Gastroesophageal sphincter (tissue), 4 donors: ENCODE results near the gene TMEM30A. TPM values are rescaled to one million over a fixed set of nuclear protein-coding genes. Genes with fewer than 3 reads are reported as not detected.

Experiments
- ATAC-seq: fragments of 150-250 bp; one replicate; pipeline ENCODE4 v1.9.1; 2016; ENCODE audit warnings: mild to moderate bottlenecking, moderate library complexity
- H3K27ac ChIP-seq, 4 donors: fragments of 200-600 bp; sonication (generic) in 3 of 4; 1 replicate in 3 of 4; 2 replicates in 1 of 4; pipeline ENCODE4 v1.5.1; 2016 to 2019
- H3K27me3 ChIP-seq: fragments of 200-600 bp; sonication (generic); one replicate; pipeline ENCODE4 v1.5.1; 2019
- H3K36me3 ChIP-seq, 2 donors: fragments of 200-600 bp; sonication (generic); one replicate each; pipeline ENCODE4 v1.5.1; 2019; ENCODE audit warnings: control low read depth in 1 of 2
- H3K4me1 ChIP-seq, 3 donors: fragments of 200-600 bp; sonication (generic); 1 replicate in 2 of 3; 2 replicates in 1 of 3; pipeline ENCODE4 v1.5.1; 2016 to 2019; ENCODE audit warnings: control low read depth in 2 of 3
- H3K4me3 ChIP-seq, 2 donors: fragments of 200-600 bp; sonication (generic); one replicate each; pipeline ENCODE4 v1.5.1; 2019; ENCODE audit warnings: mild to moderate bottlenecking in 1 of 2, moderate library complexity in 1 of 2
- H3K9me3 ChIP-seq, 3 donors: fragments of 200-600 bp; sonication (generic); one replicate each; pipeline ENCODE4 v1.5.1; 2017 to 2019; ENCODE audit warnings: control low read depth in 2 of 3
- EP300 ChIP-seq: sonication (generic); formaldehyde crosslinking; IDR thresholded peaks from one replicate; pipeline ENCODE4 v1.6.1; 2017; ENCODE audit warnings: antibody characterized with exemption, mild to moderate bottlenecking
- POLR2A ChIP-seq, 2 donors: fragments of 450-650 bp; IDR thresholded peaks; one replicate each; pipeline ENCODE4 v1.6.1; 2017; ENCODE audit warnings: antibody characterized with exemption in 2 of 2, mild to moderate bottlenecking in 2 of 2, moderate library complexity in 1 of 2
- POLR2AphosphoS5 ChIP-seq: sonication (generic); formaldehyde crosslinking; IDR thresholded peaks from one replicate; pipeline ENCODE4 v1.6.1; 2017; ENCODE audit warnings: antibody characterized with exemption
- WGBS, 2 donors: methylation state at CpG; one replicate each; pipeline ENCODE4 v1.1.5; 2018; ENCODE audit warnings: low coverage in 1 of 2; 5-methylcytosine and 5-hydroxymethylcytosine counted together
- total RNA-seq, 4 donors: library from RNA; depleted of rRNA; stranded (reverse); fragments of >200 nt; gene quantifications; one replicate each; pipeline ENCODE4 v1.1.0, GENCODE V29; 2016
- TF ChIP-seq, protein P1 (sequence below), 4 experiments: fragments of 200-600 bp in 2 of 4; fragments of 450-650 bp in 2 of 4; sonication (generic) in 1 of 4; IDR thresholded peaks; one replicate each; pipeline ENCODE4 v1.5.1; 2017 to 2019; ENCODE audit warnings: antibody characterized with exemption in 4 of 4, mild to moderate bottlenecking in 2 of 4, moderate library complexity in 2 of 4

Gene TMEM30A
- total RNA-seq, 4 donors from 2014 or later: 90.2 to 125 (median 97.5) TPM

DNA sequence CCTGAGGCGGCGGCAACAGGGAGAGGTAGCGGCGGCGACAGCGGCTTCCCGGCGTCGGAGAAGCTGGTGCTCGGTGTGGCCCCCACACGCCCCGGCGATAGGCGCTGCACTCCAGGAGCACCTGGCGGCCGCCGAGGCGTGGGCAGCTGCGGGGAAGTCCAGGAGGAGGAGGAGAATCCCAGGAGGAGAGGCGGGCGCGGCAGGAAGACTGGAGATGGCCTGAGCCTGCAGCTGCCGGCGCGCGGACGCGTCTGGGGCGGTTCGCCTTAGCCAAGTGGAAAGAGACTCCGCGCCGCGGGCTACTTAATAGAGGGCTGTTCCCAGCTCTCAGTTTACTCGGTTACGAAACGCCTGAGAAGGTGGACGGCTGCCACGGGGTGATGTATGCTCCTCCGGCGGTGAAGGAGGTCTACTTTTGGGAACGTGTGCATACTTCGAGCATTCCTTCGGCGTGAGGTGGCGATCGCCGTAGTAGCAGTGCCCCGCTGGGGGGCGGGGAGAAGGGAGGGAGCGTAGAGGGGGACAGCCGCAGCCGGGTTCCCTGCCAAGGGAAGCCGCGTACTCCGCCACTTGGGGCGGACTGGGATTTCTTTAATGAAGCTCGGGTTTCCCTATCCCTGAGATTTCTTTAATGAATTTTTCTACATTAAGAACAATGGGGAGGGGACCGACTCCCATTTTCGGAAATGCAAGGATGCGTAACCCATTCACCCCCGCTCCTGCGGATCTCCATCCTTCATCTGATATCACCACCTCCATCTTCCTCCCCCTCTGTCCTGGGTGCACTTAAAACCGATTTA lies 78.6 kb downstream of the TMEM30A start, which contains the start of gene COL12A1:
COL12A1 (minus strand) TSS at position 278 of the 800 bp plus-strand sequence. CDS start 3,261 bp downstream, outside the sequence.
- H3K36me3 ChIP-seq: no peaks in the 10 kb centered on the region
- H3K4me1 ChIP-seq: peaks cover 0 to 83% (median 8%) of the 10 kb centered on the region in 3 donors
- WGBS, 2 donors: 1% methylated on average over 11 to 14 of the region's 64 CpGs
- peak; percentile 85 for ATAC-seq
- peak within 1 kb of the TSS; percentile 79 to 96 (median 94) for H3K27ac ChIP-seq
- H3K9me3 ChIP-seq: no peaks in the 10 kb centered on the region
- peaks cover 16% of the 10 kb centered on the region for H3K27me3 ChIP-seq
- peak within 1 kb of the TSS; percentile 78 to 87 for H3K4me3 ChIP-seq
- TF ChIP-seq EP300: no peak
- TF ChIP-seq, protein P1, sequence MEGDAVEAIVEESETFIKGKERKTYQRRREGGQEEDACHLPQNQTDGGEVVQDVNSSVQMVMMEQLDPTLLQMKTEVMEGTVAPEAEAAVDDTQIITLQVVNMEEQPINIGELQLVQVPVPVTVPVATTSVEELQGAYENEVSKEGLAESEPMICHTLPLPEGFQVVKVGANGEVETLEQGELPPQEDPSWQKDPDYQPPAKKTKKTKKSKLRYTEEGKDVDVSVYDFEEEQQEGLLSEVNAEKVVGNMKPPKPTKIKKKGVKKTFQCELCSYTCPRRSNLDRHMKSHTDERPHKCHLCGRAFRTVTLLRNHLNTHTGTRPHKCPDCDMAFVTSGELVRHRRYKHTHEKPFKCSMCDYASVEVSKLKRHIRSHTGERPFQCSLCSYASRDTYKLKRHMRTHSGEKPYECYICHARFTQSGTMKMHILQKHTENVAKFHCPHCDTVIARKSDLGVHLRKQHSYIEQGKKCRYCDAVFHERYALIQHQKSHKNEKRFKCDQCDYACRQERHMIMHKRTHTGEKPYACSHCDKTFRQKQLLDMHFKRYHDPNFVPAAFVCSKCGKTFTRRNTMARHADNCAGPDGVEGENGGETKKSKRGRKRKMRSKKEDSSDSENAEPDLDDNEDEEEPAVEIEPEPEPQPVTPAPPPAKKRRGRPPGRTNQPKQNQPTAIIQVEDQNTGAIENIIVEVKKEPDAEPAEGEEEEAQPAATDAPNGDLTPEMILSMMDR (IDR thresholded peaks at IDR 0.05): peak in 3 of 4 experiments; percentile 3 to 13 (median 4)
- peak; percentile 82 for TF ChIP-seq POLR2AphosphoS5
- peak; percentile 66 to 80 for TF ChIP-seq POLR2A (IDR thresholded peaks at IDR 0.05)

DNA sequence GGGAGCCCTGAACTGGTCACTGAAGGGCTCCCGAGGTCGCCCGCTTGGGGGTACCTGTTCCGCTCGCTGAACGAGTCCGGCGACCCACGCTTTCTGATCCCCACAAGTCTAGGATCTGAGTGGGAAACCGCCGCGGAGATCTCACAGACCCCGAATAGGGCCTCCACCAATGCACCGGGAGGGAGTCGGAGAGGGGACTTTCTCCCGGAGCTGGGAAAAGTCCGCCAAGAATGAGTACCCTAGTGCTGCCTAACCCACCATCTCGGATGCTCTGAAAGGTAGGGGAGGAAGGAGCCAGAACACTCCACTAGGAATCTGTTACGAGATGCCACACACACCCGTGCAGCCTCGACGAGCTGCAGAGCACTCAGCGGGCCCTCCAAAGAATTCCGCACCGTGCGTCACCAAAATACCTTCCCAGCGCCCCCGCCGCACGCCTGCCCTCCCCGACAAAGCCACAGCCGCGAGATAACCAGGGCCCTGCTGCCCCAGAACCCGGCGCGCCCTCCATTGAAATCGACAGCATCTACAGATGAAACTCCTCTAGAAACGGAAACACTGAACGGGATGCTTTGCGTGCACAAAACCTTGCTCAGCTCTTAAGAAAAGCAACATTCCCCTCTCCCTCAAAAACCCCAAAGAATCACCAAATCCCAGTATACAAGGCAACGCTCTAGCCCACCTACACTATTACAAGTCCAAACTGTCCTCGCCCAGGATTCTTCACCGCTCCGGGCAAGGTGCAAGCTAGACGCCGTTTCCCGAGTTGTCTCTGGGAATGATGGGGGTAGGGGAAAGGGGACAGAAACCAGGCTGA lies 79.4 kb downstream of the TMEM30A start:
- no peaks in the 10 kb centered on the region for H3K36me3 ChIP-seq
- no peaks in the 10 kb centered on the region for H3K9me3 ChIP-seq
- 0% methylated on average over 3 to 16 of the region's 47 CpGs for WGBS, 2 donors
- peaks cover 16% of the 10 kb centered on the region for H3K27me3 ChIP-seq
- peak overlapping the region; percentile 79 to 96 (median 94) for H3K27ac ChIP-seq
- peak overlapping the region; percentile 78 to 87 for H3K4me3 ChIP-seq
- peaks cover 0 to 89% (median 10%) of the 10 kb centered on the region in 3 donors for H3K4me1 ChIP-seq
- peak; percentile 21 for TF ChIP-seq POLR2AphosphoS5
- TF ChIP-seq EP300: no peak
- TF ChIP-seq POLR2A (IDR thresholded peaks at IDR 0.05): peak; percentile 44 to 45
- ATAC-seq: peak; percentile 50

DNA sequence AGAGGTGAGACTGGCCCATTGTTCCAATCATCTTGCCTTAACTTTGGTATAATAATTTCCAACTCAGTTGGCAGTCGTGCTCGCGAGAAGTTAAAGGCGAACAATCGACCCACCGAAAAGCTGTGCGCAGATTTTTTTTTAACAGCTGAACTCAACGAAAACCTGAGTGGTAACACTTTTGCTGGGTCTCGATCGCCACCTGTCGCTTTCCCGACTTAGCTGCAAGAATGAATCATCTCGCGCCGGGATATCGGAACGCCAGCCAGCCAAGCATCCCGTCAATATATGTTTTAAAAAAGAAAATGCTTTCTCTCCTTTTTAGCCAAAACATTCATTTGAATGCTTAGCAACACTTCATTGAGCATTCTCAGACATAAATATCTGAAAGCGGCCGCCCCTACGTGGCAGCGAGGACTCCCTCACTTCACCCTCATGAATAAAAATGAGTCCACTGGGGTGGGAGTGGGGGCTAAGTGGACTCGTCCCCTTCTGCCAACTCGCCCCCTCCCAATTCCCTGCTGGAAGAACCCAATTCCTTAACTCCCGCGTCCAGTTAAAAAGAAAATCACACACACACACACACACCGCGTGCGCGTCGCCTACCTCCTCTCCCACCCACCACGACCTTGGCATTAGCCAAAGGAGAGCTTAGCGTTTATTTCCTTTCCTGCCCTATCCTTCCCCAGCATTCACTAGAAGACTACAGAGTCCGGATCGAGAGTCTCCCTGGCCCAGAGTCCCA lies 80.2 kb downstream of the TMEM30A start:
- no peak for ATAC-seq
- TF ChIP-seq POLR2A (IDR thresholded peaks at IDR 0.05) (no peak), POLR2AphosphoS5 (peak; percentile 47), EP300 (no peak)
- TF ChIP-seq, protein P1 (IDR thresholded peaks at IDR 0.05): peak; percentile 52 to 85 (median 78)
- peaks cover 0 to 93% (median 11%) of the 10 kb centered on the region in 3 donors for H3K4me1 ChIP-seq
- no peaks in the 10 kb centered on the region for H3K36me3 ChIP-seq
- peaks cover 16% of the 10 kb centered on the region for H3K27me3 ChIP-seq
- H3K27ac ChIP-seq: peak overlapping the region; percentile 79 to 96 (median 94)
- 0 to 2% methylated on average over 11 to 24 of the region's 35 CpGs for WGBS, 2 donors
- H3K9me3 ChIP-seq: no peaks in the 10 kb centered on the region
- H3K4me3 ChIP-seq: peak overlapping the region; percentile 78 to 87

DNA sequence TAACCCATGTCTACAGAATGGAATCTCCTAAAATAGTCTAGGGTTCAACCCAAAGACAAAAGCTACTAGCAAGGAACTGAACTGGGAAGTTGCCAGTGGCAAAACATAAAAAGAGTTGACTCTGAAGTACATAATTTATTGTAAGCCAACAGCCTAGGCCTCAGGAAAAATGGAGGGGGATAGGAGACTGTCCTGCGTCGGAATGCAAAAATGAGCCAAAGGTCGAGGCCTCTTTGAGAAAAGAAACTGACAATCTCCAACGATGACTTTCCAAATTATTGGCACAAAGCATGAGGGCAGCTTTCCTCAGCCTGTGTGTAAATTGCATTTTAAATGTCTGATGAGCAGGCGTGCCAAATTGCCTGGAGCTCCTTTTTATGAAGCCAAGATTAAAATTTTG lies 80.9 kb downstream of the TMEM30A start:
- ATAC-seq: no peak
- peaks cover 16% of the 10 kb centered on the region for H3K27me3 ChIP-seq
- TF ChIP-seq, protein P1 (IDR thresholded peaks at IDR 0.05): no peak
- TF ChIP-seq POLR2AphosphoS5: no peak
- TF ChIP-seq POLR2A (IDR thresholded peaks at IDR 0.05): no peak
- no peak for TF ChIP-seq EP300
- H3K27ac ChIP-seq: peak overlapping the region; percentile 79 to 96 (median 94)
- peak overlapping the region; percentile 78 to 87 for H3K4me3 ChIP-seq
- H3K9me3 ChIP-seq: no peaks in the 10 kb centered on the region
- 6 to 23% methylated on average over 3 to 5 of the region's 5 CpGs for WGBS, 2 donors
- no peaks in the 10 kb centered on the region for H3K36me3 ChIP-seq
- peaks cover 3 to 95% (median 11%) of the 10 kb centered on the region in 3 donors for H3K4me1 ChIP-seq

Other genes starting within 250 kb of the TMEM30A start
- gene COL12A1, start 78.7 kb downstream of the TMEM30A start, total RNA-seq: 100 to 1,000 TPM; 101 to 560 (median 237) TPM
- 100 to 1,000 TPM; 148 to 764 (median 376) TPM for gene COX7A2, start 41.0 kb downstream of the TMEM30A start, total RNA-seq
- 10 to 100 TPM; 36.0 to 57.6 (median 48.0) TPM for gene FILIP1, start 209.0 kb upstream of the TMEM30A start, total RNA-seq